Fibroblast of pulmonary artery (primary cell): ENCODE measurements around the gene LCLAT1.

Source experiments
- DNase-seq: peaks from one replicate; pipeline ENCODE4 v3.0.0-alpha.2; 2010; ENCODE audit warnings: low read depth
- H3K4me3 ChIP-seq: replicated peaks from 2 replicates; pipeline ENCODE4 v1.5.1; 2011; ENCODE audit warnings: low read depth, mild to moderate bottlenecking, control low read depth, low read length, moderate library complexity
- CTCF ChIP-seq: IDR thresholded peaks from 2 replicates; pipeline ENCODE4 v1.5.1; 2011; ENCODE audit warnings: mild to moderate bottlenecking, control low read depth, low read length, inconsistent platforms; ENCODE audit errors: missing control alignments

Gene LCLAT1

DNA sequence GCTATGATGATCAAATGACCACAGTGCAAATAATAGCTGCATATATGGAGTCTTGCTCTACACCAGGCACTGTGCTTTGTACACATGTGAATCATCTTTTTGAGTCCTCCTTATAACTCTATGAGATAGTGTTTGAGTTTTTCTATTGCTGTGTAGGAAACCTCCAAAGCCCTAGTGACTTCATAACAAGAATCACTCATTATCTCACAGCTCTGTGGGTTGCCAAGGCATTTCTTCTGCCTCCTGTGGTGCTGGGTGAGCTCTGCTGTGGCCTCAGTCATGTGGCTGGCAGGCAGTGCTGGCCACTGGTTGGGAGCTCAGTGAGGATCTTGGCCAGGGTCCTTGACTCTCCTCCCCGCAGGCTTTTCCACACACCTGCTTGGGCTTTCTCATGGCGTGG is 206.8 kb downstream of the LCLAT1 start:
- no peak for TF ChIP-seq CTCF
- no peak overlapping the region for H3K4me3 ChIP-seq
- peak; percentile 29 for DNase-seq

GRCh38 chr2:30654404-30654803 is 207.4 kb downstream of the LCLAT1 start:
- no peak overlapping the region for H3K4me3 ChIP-seq
- no peak for DNase-seq
- no peak for TF ChIP-seq CTCF

DNA sequence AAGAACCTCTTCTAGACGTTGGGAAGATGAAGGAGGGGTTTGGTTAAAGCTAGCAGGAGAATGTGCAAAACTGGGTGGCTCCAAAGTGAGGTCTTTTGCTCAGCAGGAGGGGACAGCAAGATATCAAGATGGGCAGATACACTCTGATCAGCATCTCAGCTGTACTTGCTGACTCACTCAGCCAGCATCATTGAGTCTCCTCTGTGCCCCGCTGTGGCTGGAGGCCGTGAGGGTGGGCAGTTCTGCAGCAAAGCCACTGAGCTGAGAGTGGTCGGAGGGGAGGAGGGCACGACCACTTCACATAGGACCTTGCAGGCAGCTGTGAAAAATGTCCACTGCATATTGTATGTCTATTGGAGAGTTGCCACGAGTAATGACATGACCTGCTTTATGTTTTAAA is 208.2 kb downstream of the LCLAT1 start:
- no peak for TF ChIP-seq CTCF
- no peak for DNase-seq
- no peak overlapping the region for H3K4me3 ChIP-seq

DNA sequence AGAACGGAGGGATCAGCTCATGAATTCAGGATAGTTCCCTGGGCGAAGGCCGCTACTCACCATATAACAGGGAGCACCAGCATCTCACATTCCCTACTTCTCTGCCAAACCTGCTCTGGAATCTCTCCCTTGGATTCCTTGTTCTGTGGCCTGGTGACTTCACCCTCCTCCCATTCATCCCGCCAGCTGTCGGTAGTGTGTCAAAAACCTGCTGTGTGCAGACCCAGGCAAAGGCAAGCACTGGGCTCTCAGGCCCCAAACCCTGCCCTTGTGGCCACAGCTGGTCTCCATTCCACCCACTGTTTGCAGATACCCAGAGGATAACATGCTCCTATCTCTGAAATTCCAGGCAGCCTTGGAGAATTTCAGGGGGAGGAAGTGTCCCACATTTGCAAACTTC is 208.6 kb downstream of the LCLAT1 start:
- DNase-seq, result peak; percentile 34
- TF ChIP-seq CTCF, result no peak
- no peak overlapping the region for H3K4me3 ChIP-seq

DNA sequence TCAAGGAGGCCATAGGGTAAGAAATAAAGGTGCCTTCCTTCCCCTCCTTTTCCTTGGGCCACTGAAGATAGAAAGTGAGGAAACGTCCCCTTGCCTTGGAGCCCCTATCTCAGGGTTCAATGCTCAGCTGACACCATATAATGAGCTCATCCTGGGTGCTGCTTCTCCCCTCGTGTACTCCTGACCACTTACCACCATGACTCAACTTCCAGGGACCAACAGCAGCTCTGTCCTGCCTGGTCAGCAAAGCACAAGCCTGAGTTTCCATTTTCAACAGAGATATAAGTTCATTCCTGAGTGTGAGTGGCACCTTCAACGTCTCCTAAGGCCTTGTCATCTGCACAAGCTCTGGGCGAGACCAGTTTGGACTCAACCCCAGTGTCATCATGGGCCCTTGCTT is 209.0 kb downstream of the LCLAT1 start:
- no peak overlapping the region for H3K4me3 ChIP-seq
- no peak for TF ChIP-seq CTCF
- no peak for DNase-seq

GRCh38 chr2:30661173-30662107 is 214.4 kb downstream of the LCLAT1 start:
- no peak for DNase-seq
- no peak overlapping the region for H3K4me3 ChIP-seq
- TF ChIP-seq CTCF, result no peak
